CD4-positive, CD25-positive, alpha-beta regulatory T cell (primary cell): ENCODE measurements around the gene C1orf21. TPM values are rescaled to one million over a fixed set of nuclear protein-coding genes. Genes with fewer than 3 reads are reported as not detected.

Experiments
- ATAC-seq, 2 donors: fragments of 150-1000 bp; cut with Tn5 transposase; one replicate each; pipeline ENCODE4 v1.10.0; 2021; ENCODE audit warnings: low read depth in 2 of 2, moderate number of reproducible peaks in 2 of 2, moderate library complexity in 1 of 2
- DNase-seq, 3 donors: peaks; one replicate each; pipeline versions ENCODE4 v3.0.0 to v3.0.0-alpha.2; 2012 to 2022; ENCODE audit warnings: mixed read lengths in 1 of 3
- H3K27ac ChIP-seq: one replicate; pipeline ENCODE4 v1.7.0; 2013; ENCODE audit warnings: mild to moderate bottlenecking, low read length; ENCODE audit not compliant: insufficient read depth, poor library complexity, severe bottlenecking
- H3K27me3 ChIP-seq: one replicate; pipeline ENCODE4 v1.7.0; 2013; ENCODE audit warnings: low read length; ENCODE audit not compliant: control insufficient read depth, insufficient read depth
- H3K36me3 ChIP-seq: one replicate; pipeline ENCODE4 v1.7.0; 2013; ENCODE audit warnings: mild to moderate bottlenecking, low read length, moderate library complexity; ENCODE audit not compliant: control insufficient read depth, insufficient read depth
- H3K4me1 ChIP-seq: 2 replicates; pipeline ENCODE4 v1.7.0; 2013; ENCODE audit warnings: mild to moderate bottlenecking, low read length; ENCODE audit not compliant: insufficient read depth, control insufficient read depth, poor library complexity, severe bottlenecking
- H3K4me3 ChIP-seq: one replicate; pipeline ENCODE4 v1.7.0; 2013; ENCODE audit warnings: low read depth, mild to moderate bottlenecking, low read length, moderate library complexity
- H3K9me3 ChIP-seq, 2 experiments: 1 replicate in 1 of 2; 2 replicates in 1 of 2; pipeline ENCODE4 v1.7.0; 2013; ENCODE audit warnings: low read length in 2 of 2, mild to moderate bottlenecking in 1 of 2, moderate library complexity in 1 of 2; ENCODE audit not compliant: control insufficient read depth in 2 of 2
- H3K27ac Mint-ChIP-seq, 3 donors: one replicate each; pipeline ENCODE4 v1.8.0; 2020 to 2022; ENCODE audit warnings: mild to moderate bottlenecking in 3 of 3, mixed read lengths in 3 of 3, moderate library complexity in 2 of 3
- H3K27me3 Mint-ChIP-seq: one replicate; pipeline ENCODE4 v1.8.0; 2022; ENCODE audit warnings: mild to moderate bottlenecking, mixed read lengths
- H3K36me3 Mint-ChIP-seq: one replicate; pipeline ENCODE4 v1.8.0; 2020; ENCODE audit warnings: mixed read lengths
- H3K4me1 Mint-ChIP-seq, 4 donors: one replicate each; pipeline ENCODE4 v1.8.0; 2020 to 2022; ENCODE audit warnings: mixed read lengths in 4 of 4, mild to moderate bottlenecking in 1 of 4
- H3K4me3 Mint-ChIP-seq, 4 donors: one replicate each; pipeline ENCODE4 v1.8.0; 2020 to 2022; ENCODE audit warnings: mild to moderate bottlenecking in 4 of 4, mixed read lengths in 4 of 4, moderate library complexity in 3 of 4
- H3K9me3 Mint-ChIP-seq, 7 donors: one replicate each; pipeline ENCODE4 v1.8.0; 2020 to 2022; ENCODE audit warnings: mixed read lengths in 7 of 7, mild to moderate bottlenecking in 3 of 7, moderate library complexity in 2 of 7
- polyA plus RNA-seq, 4 donors: library from polyadenylated mRNA; unstranded; fragments of 300-500 nt; fragmentation: Illumina TruSeq; gene quantifications; one replicate each; pipeline ENCODE4 v1.2.3, GENCODE V29; 2021
- total RNA-seq: library from RNA; stranded (reverse); gene quantifications from one replicate; pipeline ENCODE4 v1.2.3, GENCODE V29; 2022

C1orf21 gene
- total and polyA plus RNA-seq, 5 donors from 2014 or later: 0.05 to 0.59 TPM; not detected in 3

DNA sequence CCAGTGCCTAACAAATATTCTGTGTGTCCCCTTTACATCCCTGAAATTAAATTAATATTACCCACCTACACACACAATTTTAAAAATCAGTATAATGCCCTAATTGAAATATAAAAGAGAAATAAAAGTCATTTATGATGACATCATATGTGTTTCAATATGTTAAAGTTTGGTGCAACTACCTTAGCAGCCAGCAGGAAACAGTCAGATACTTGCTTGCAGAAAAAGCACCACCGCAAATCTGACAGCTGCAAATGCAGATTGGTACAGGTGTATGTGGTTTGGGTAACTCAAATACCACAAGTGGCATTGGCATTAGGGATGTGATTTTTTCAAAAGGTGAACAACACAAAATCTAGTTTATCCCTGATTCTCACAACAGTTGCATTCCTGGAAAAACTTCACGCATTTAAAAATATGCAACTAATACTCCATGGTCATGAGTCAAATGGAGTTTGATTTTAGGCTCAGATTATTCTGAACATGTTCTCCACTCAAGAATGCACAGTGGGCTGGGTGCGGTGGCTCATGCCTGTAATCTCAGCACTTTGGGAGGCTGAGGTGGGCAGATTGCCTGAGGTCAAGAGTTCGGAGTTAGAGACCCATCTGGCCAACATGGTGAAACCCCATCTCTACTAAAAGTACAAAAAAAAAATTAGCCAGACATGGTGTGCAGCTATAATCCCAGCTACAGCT, 261.5 kb downstream of the C1orf21 start:
- H3K4me1 ChIP-seq: no peaks in the 10 kb centered on the region
- Mint-ChIP-seq H3K27ac (no peak overlapping the region), H3K36me3 (peaks cover 3% of the 10 kb centered on the region), H3K27me3 (peaks cover 16% of the 10 kb centered on the region), H3K4me1 (peaks cover 0 to 2% (median 0%) of the 10 kb centered on the region in 4 donors), H3K4me3 (no peak overlapping the region), H3K9me3 (peaks cover 0 to 11% (median 1%) of the 10 kb centered on the region in 7 donors)
- H3K27me3 ChIP-seq: peaks cover 4% of the 10 kb centered on the region
- H3K9me3 ChIP-seq: no peaks in the 10 kb centered on the region
- H3K27ac ChIP-seq: no peak overlapping the region
- DNase-seq (no peak), ATAC-seq (no peak)
- no peaks in the 10 kb centered on the region for H3K36me3 ChIP-seq
- no peak overlapping the region for H3K4me3 ChIP-seq

DNA sequence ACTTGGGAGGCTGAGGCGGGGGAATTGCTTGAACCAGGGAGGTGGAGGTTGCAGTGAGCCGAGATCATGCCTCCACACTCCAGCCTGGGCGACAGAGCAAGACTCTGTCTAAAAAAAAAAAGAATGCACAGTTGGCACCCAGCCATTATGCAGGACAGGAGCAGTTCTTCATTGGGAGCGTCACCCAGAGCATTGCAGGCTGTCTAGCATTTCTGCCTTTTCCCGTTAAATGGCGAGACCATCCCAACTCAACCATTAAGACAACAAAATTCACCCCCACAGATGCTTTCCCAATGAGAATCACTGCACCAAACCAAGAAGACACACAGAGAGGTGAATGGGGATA, 262.0 kb downstream of the C1orf21 start:
- H3K27me3 ChIP-seq: peaks cover 4% of the 10 kb centered on the region
- H3K4me1 ChIP-seq: no peaks in the 10 kb centered on the region
- peaks cover 0 to 11% (median 1%) of the 10 kb centered on the region in 7 donors for H3K9me3 Mint-ChIP-seq
- ATAC-seq (no peak), DNase-seq (no peak)
- H3K27me3 Mint-ChIP-seq: peaks cover 16% of the 10 kb centered on the region
- no peak overlapping the region for H3K27ac ChIP-seq
- H3K9me3 ChIP-seq: no peaks in the 10 kb centered on the region
- H3K27ac Mint-ChIP-seq: no peak overlapping the region
- H3K4me3 ChIP-seq: no peak overlapping the region
- H3K4me3 Mint-ChIP-seq: no peak overlapping the region
- H3K36me3 ChIP-seq: no peaks in the 10 kb centered on the region
- peaks cover 0 to 2% (median 0%) of the 10 kb centered on the region in 4 donors for H3K4me1 Mint-ChIP-seq
- H3K36me3 Mint-ChIP-seq: peaks cover 3% of the 10 kb centered on the region

DNA sequence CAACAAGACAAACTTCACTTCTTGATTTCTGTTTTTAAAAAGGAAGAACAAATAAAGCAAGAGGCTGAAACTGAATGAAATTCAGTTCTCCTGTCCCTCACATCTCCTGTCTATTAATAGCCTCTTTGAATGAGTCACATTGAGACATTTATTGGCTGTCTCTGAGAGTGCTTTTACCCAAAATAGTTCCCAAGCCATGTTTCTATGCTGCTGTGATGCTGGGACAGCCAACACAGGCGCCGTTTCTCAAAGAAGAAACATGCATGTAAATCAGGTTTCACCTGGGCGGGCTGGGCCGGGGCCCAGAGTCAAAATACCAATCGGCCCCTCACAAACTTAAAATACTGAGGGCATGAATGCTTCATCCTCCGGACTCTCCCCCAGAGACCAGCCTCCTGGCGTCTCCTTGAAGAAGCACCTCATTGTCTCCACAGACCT, 262.6 kb downstream of the C1orf21 start:
- Mint-ChIP-seq H3K27ac (no peak overlapping the region), H3K4me1 (peaks cover 0 to 2% (median 0%) of the 10 kb centered on the region in 4 donors), H3K4me3 (no peak overlapping the region), H3K9me3 (peaks cover 0 to 11% (median 1%) of the 10 kb centered on the region in 7 donors), H3K36me3 (peaks cover 3% of the 10 kb centered on the region), H3K27me3 (peaks cover 21% of the 10 kb centered on the region)
- ATAC-seq (no peak), DNase-seq (no peak)
- Histone ChIP-seq H3K9me3 (no peaks in the 10 kb centered on the region), H3K27me3 (peaks cover 3% of the 10 kb centered on the region), H3K4me1 (no peaks in the 10 kb centered on the region), H3K4me3 (no peak overlapping the region), H3K27ac (no peak overlapping the region), H3K36me3 (no peaks in the 10 kb centered on the region)

DNA sequence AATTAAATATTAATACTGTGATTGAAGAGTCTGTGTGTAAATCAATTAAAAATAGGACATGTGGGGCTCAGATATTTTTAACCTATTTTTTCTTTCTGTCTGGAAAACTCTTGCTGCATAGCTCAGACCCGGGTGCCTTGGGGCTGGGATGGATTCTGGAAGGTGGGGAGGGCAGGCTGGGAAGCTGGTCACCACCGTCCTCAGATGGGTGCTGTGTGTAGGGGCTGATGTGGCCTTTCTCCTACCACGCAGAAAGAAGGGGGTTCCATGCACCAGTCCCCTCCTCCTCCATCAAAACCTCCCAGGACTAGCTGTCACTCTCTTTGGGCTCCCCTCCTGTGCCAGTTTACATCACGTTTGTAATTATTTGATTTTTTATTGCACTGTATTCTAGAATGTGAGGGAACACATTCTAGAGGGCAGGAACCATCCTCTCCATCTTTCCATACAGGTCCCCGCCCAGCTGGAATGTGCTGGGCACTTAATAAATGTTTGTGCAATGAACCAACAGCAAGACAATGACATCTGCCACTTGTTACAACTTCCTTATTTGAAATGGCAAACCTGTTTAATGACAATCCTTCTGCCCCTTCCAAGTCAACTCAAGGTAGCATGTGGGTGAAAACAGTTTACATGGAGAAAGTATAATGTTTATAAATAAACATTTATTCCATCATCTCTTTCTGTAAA, 263.5 kb downstream of the C1orf21 start:
- no peaks in the 10 kb centered on the region for H3K4me1 ChIP-seq
- ATAC-seq: no peak
- Mint-ChIP-seq H3K36me3 (peaks cover 3% of the 10 kb centered on the region), H3K4me1 (peaks cover 0 to 2% (median 0%) of the 10 kb centered on the region in 4 donors), H3K9me3 (peaks cover 0 to 11% (median 1%) of the 10 kb centered on the region in 7 donors), H3K4me3 (no peak overlapping the region), H3K27me3 (peaks cover 21% of the 10 kb centered on the region), H3K27ac (no peak overlapping the region)
- no peak overlapping the region for H3K27ac ChIP-seq
- no peak for DNase-seq
- H3K4me3 ChIP-seq: no peak overlapping the region
- no peaks in the 10 kb centered on the region for H3K36me3 ChIP-seq
- H3K9me3 ChIP-seq: no peaks in the 10 kb centered on the region
- peaks cover 5% of the 10 kb centered on the region for H3K27me3 ChIP-seq

DNA sequence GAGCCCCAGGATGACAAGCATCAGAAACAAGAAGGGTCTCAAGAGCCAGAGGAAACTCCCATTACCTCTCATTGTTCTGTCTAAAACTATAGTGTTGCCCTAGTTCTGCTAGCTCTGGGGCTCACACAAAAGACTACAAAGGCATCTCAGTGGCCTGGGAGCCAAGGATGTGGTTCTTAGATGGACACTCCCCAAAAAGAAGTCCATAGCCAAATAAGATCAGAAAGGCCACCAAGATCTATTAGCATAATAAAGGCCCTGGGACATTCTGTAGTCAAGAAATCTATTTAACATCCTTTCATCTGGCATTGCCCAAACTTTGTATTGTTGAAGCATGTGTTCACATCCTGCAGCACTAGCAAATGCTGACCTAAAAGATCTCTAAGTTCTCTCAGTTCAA, 268.4 kb downstream of the C1orf21 start:
- Histone ChIP-seq H3K27ac (no peak overlapping the region), H3K4me3 (no peak overlapping the region), H3K4me1 (no peaks in the 10 kb centered on the region), H3K9me3 (no peaks in the 10 kb centered on the region), H3K27me3 (peaks cover 7% of the 10 kb centered on the region), H3K36me3 (no peaks in the 10 kb centered on the region)
- peaks cover 22% of the 10 kb centered on the region for H3K27me3 Mint-ChIP-seq
- DNase-seq (no peak), ATAC-seq (no peak)
- no peak overlapping the region for H3K27ac Mint-ChIP-seq
- H3K36me3 Mint-ChIP-seq: peaks cover 3% of the 10 kb centered on the region
- H3K4me1 Mint-ChIP-seq: peaks cover 0 to 2% (median 0%) of the 10 kb centered on the region in 4 donors
- peaks cover 0 to 11% (median 0%) of the 10 kb centered on the region in 7 donors for H3K9me3 Mint-ChIP-seq
- H3K4me3 Mint-ChIP-seq: no peak overlapping the region

DNA sequence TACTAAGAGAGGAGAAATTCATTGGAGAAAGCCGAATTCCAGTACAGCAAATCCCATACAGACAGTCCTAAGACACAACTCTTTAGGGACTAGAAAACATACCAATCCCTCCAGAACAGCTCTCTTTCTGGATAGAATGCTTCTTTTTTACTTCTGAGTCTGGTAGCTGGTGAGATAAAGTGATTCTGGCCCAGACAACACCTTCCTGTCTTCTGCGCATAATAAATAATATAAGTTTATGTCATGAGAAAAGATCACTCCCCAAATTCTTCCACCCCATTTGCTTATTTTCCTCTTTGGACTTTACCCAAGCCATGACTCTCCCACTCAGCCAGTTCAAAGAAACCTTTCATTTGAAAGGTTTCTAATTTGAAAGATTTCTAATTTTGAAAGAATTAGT, 269.4 kb downstream of the C1orf21 start:
- Mint-ChIP-seq H3K9me3 (peaks cover 0 to 10% (median 0%) of the 10 kb centered on the region in 7 donors), H3K36me3 (peaks cover 3% of the 10 kb centered on the region), H3K4me3 (no peak overlapping the region), H3K4me1 (no peaks in the 10 kb centered on the region), H3K27ac (no peak overlapping the region), H3K27me3 (peaks cover 29% of the 10 kb centered on the region)
- DNase-seq (no peak), ATAC-seq (no peak)
- Histone ChIP-seq H3K27me3 (peaks cover 8% of the 10 kb centered on the region), H3K4me3 (no peak overlapping the region), H3K36me3 (no peaks in the 10 kb centered on the region), H3K9me3 (no peaks in the 10 kb centered on the region), H3K4me1 (no peaks in the 10 kb centered on the region), H3K27ac (no peak overlapping the region)

DNA sequence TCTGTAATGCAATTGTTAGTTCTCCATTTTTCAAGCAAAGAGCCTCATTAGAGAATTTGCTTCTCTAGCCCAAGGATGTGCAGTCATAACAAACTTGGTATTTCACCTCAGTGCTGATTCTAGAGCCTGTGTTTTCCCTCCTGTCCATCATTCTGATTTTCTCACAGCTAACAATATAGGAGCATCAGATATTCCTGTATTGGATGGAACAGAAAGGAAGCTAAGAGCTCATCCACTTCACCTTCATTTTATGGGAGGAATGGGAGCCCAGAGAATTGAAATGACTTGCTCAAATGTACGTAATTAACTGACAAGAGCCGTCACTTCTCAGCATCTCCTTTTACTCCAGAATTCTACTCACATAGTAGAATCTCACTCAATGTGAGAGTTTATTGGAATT, 271.2 kb downstream of the C1orf21 start:
- H3K36me3 ChIP-seq: no peaks in the 10 kb centered on the region
- DNase-seq (no peak), ATAC-seq (no peak)
- no peaks in the 10 kb centered on the region for H3K4me1 Mint-ChIP-seq
- no peaks in the 10 kb centered on the region for H3K4me1 ChIP-seq
- H3K27ac Mint-ChIP-seq: no peak overlapping the region
- H3K9me3 Mint-ChIP-seq: peaks cover 0 to 2% (median 0%) of the 10 kb centered on the region in 7 donors
- H3K9me3 ChIP-seq: no peaks in the 10 kb centered on the region
- no peaks in the 10 kb centered on the region for H3K36me3 Mint-ChIP-seq
- H3K27me3 ChIP-seq: peaks cover 5% of the 10 kb centered on the region
- no peak overlapping the region for H3K27ac ChIP-seq
- peaks cover 31% of the 10 kb centered on the region for H3K27me3 Mint-ChIP-seq
- no peak overlapping the region for H3K4me3 Mint-ChIP-seq
- H3K4me3 ChIP-seq: no peak overlapping the region
